Calu3 (cell line): ENCODE data around the gene MT1B. TPM values are rescaled to one million over a fixed set of nuclear protein-coding genes. Genes with fewer than 3 reads are reported as not detected.

Source experiments
- BruUV-seq: library from RNA; stranded (reverse); fragments of 400-500 nt; replicated peaks from 2 replicates; lab custom pipeline; 2021; lab: Mats Ljungman, UMichigan
- CTCF ChIA-PET: fragments of 300-600 bp; sonication (Branson Sonifier 250); formaldehyde crosslinking; loops from one replicate; lab custom pipeline; 2022; ENCODE audit warnings: antibody characterized with exemption; lab: Charles Lee
- DNase-seq: peaks from one replicate; pipeline ENCODE4 v3.0.0; 2022
- H3K27ac Mint-ChIP-seq: one replicate; pipeline ENCODE4 v1.8.0; 2022; ENCODE audit warnings: mixed read lengths; ENCODE audit not compliant: unreplicated experiment
- H3K27me3 Mint-ChIP-seq: one replicate; pipeline ENCODE4 v1.8.0; 2022; ENCODE audit warnings: mixed read lengths; ENCODE audit not compliant: unreplicated experiment
- H3K36me3 Mint-ChIP-seq: one replicate; pipeline ENCODE4 v1.8.0; 2022; ENCODE audit warnings: mild to moderate bottlenecking, moderate library complexity, mixed read lengths; ENCODE audit not compliant: insufficient read depth, unreplicated experiment
- H3K4me1 Mint-ChIP-seq: one replicate; pipeline ENCODE4 v1.8.0; 2022; ENCODE audit warnings: mild to moderate bottlenecking, low read depth, mixed read lengths; ENCODE audit not compliant: unreplicated experiment
- H3K4me3 Mint-ChIP-seq: one replicate; pipeline ENCODE4 v1.8.0; 2022; ENCODE audit warnings: mild to moderate bottlenecking, low read depth, moderate library complexity, mixed read lengths; ENCODE audit not compliant: unreplicated experiment
- H3K9me3 Mint-ChIP-seq: one replicate; pipeline ENCODE4 v1.8.0; 2022; ENCODE audit warnings: low read depth, mixed read lengths; ENCODE audit not compliant: unreplicated experiment
- intact Hi-C: fragments of 100-400 bp; cut with micrococcal nuclease; formaldehyde crosslinking; loops from one replicate; pipeline ENCODE4 v1.10.0; 2022; ENCODE audit not compliant: unreplicated experiment
- total RNA-seq: library from RNA; stranded (reverse); gene quantifications from 2 replicates; pipeline ENCODE4 v1.2.3, GENCODE V29; 2022
- TF ChIP-seq, protein P1 (sequence below): fragments of 200-600 bp; IDR thresholded peaks from one replicate; pipeline ENCODE4 v1.8.0; 2022; ENCODE audit warnings: antibody characterized with exemption; ENCODE audit not compliant: unreplicated experiment

Gene MT1B
- total RNA-seq, 1 experiment from 2014 or later, result not detected

DNA sequence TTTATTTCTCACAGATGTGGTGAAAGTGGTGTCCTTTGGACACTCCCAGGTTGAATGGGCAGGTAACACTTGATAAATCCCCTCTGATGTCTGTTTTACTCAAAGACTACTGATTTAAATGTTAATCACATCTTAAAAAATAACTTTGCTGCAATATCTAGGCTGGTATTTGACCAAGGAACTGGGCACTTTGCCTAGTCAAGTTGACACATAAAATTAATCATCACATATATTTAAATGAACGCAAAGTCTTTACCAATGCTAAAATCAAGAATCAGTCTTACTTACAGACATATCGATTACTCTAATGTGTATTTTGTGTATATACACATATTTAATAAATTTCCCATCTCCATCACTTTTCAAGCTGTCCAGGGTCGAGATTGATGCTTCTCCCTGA, 36.3 kb upstream of the MT1B start:
- Mint-ChIP-seq H3K27ac (no peak overlapping the region), H3K36me3 (no peaks in the 10 kb centered on the region), H3K4me3 (no peak overlapping the region), H3K4me1 (peaks cover 33% of the 10 kb centered on the region), H3K27me3 (peaks cover 36% of the 10 kb centered on the region), H3K9me3 (no peaks in the 10 kb centered on the region)
- TF ChIP-seq, protein P1, sequence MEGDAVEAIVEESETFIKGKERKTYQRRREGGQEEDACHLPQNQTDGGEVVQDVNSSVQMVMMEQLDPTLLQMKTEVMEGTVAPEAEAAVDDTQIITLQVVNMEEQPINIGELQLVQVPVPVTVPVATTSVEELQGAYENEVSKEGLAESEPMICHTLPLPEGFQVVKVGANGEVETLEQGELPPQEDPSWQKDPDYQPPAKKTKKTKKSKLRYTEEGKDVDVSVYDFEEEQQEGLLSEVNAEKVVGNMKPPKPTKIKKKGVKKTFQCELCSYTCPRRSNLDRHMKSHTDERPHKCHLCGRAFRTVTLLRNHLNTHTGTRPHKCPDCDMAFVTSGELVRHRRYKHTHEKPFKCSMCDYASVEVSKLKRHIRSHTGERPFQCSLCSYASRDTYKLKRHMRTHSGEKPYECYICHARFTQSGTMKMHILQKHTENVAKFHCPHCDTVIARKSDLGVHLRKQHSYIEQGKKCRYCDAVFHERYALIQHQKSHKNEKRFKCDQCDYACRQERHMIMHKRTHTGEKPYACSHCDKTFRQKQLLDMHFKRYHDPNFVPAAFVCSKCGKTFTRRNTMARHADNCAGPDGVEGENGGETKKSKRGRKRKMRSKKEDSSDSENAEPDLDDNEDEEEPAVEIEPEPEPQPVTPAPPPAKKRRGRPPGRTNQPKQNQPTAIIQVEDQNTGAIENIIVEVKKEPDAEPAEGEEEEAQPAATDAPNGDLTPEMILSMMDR, result no peak
- BruUV-seq, result no TSS peak
- CTCF ChIA-PET, result no interaction called here
- intact Hi-C loops, result no loop called here
- no peak for DNase-seq

DNA sequence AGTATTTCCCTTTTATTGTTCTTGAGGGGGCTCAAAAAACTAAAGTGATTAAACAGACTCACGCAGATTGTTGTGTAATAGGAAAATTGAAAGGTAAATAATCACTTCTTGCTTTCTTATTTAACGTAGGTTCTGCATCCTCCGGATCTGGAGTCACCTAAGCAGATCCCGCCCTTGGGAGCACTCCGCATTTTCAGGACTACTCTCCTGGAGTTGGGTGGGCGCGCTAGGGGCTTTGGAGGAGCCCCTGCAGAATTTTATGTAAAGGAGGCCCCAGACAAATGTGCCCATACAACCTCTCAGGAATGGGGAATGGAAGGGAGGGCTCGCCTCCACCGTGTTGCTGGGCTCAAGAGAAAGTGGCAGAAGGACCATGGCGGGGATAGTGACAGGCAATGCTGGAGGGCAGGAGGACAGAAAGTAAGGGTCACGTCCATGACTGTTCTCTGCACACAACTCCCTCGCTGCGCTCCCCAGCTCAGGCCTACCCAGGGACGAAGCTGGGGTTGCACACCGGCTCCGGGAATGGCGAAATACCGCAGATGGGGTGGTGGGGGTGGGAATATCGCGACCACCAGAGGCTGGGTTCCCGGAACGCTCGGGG, 35.0 kb upstream of the MT1B start:
- no peak overlapping the region for H3K27ac Mint-ChIP-seq
- CTCF ChIA-PET, result interaction anchor here (0.7 kb wide), 1 partner anchor 182 kb away, joined by 3 read pairs; no protein-coding TSS in a partner anchor
- peak overlapping the region; percentile 50 for H3K4me3 Mint-ChIP-seq
- H3K9me3 Mint-ChIP-seq, result no peaks in the 10 kb centered on the region
- no TSS peak for BruUV-seq
- intact Hi-C loops, result no loop called here
- peaks cover 36% of the 10 kb centered on the region for H3K27me3 Mint-ChIP-seq
- TF ChIP-seq, protein P1, result no peak
- no peak for DNase-seq
- no peaks in the 10 kb centered on the region for H3K36me3 Mint-ChIP-seq
- peaks cover 20% of the 10 kb centered on the region for H3K4me1 Mint-ChIP-seq

DNA sequence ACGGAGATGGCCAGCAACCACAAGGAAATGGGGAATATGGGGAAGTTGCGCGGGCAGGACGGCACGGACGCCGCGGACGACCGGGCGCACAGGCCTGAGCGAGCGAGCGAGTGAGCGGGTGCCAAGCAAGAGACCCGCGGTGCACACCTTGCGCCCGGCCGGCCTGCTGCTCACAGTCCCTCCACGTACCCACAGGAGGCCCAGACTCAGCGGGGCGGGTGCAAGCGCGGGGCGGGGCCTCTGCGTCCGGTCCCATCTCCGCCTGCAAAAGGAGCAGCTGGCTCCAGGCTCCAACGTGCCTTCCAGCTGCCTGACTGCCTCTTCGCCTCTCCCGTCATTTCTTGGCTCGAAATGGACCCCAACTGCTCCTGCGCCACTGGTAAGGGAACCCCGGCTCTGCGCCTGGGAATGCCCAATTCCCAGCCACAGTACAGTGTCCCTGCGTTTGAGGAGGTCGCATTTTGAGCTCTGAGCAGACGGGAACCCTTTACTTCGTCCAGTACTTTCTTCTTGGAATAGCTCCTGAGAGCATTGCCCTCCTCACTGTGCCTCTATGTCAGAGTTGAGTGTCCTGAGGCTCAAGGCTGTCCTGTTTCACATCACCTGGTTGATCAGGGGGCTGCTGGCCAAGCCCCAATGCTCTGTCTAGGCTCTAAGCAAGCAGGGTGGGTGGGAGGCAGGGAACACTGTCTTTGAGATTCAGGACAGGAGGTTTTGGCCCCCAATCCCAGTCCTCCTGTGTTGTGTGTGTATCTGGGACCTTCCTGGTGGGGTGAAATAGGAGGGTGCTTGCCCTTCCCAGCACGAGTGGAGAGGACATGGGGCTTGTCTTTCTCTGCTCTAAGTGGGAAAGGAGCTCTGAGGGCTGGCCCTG, 34.2 kb upstream of the MT1B start:
- CTCF ChIA-PET, result interaction anchor here (1.0 to 1.1 kb wide), 2 partner anchors 17 to 36 kb away, joined by 4 read pairs; no protein-coding TSS in a partner anchor
- Mint-ChIP-seq H3K9me3 (no peaks in the 10 kb centered on the region), H3K4me3 (peak overlapping the region; percentile 50), H3K27ac (no peak overlapping the region), H3K27me3 (peaks cover 36% of the 10 kb centered on the region), H3K36me3 (no peaks in the 10 kb centered on the region), H3K4me1 (peaks cover 20% of the 10 kb centered on the region)
- DNase-seq, result no peak
- BruUV-seq, result no TSS peak
- intact Hi-C loops, result no loop called here
- TF ChIP-seq, protein P1, result no peak

DNA sequence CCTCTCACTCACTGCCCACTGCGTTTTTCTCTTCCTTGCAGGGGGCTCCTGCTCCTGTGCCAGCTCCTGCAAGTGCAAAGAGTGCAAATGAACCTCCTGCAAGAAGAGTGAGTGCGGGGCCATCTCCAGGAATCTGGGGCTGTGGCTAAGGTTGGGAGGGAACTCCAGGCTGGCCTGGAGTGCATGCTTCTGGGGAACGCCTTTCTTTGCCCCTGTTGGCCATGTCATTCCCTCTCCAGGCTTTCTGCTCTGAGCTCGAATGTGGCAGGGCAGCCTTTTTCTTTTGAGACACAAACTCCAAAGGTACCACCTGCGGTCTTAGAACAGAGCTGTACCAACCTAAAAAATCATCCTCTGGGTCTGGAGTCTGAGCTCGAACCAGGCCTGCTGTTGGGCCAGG, 33.5 kb upstream of the MT1B start:
- Mint-ChIP-seq H3K4me1 (peaks cover 20% of the 10 kb centered on the region), H3K27me3 (peaks cover 36% of the 10 kb centered on the region), H3K36me3 (no peaks in the 10 kb centered on the region), H3K27ac (no peak overlapping the region), H3K9me3 (no peaks in the 10 kb centered on the region), H3K4me3 (no peak overlapping the region)
- DNase-seq, result no peak
- TF ChIP-seq, protein P1, result no peak
- CTCF ChIA-PET, result interaction anchor here (1.0 to 1.1 kb wide), 2 partner anchors 18 to 35 kb away, joined by 4 read pairs; no protein-coding TSS in a partner anchor
- intact Hi-C loops, result no loop called here
- BruUV-seq, result no TSS peak
